A673 (cell line): ENCODE data around the gene ATF3. TPM values are rescaled to one million over a fixed set of nuclear protein-coding genes. Genes with fewer than 3 reads are reported as not detected.

Source experiments
- BruUV-seq: library from RNA; stranded (reverse); fragments of 400-500 nt; replicated peaks from 2 replicates; lab custom pipeline; 2021; lab: Mats Ljungman, UMichigan
- CTCF ChIA-PET: fragments of 300-600 bp; sonication (Branson Sonifier 250); formaldehyde crosslinking; loops from one replicate; lab custom pipeline; 2022; ENCODE audit warnings: antibody characterized with exemption; lab: Charles Lee
- POLR2A ChIA-PET: fragments of 300-600 bp; sonication (Branson Sonifier 250); formaldehyde crosslinking; loops from one replicate; lab custom pipeline; 2022; ENCODE audit warnings: antibody characterized with exemption; ENCODE audit not compliant: low non-redundant PET; lab: Charles Lee
- DNase-seq: peaks from one replicate; pipeline ENCODE4 v3.0.0-alpha.2; 2015; ENCODE audit warnings: low spot score
- H3K27ac ChIP-seq: fragments of 200-600 bp; sonication (generic); 2 replicates; pipeline ENCODE4 v1.5.1; 2016; ENCODE audit warnings: mixed run types, low read depth, mild to moderate bottlenecking, mixed read lengths, antibody characterized with exemption, low read length; ENCODE audit not compliant: poor library complexity, severe bottlenecking
- H3K27me3 ChIP-seq: fragments of 200-600 bp; sonication (generic); replicated peaks from 2 replicates; pipeline ENCODE4 v1.6.1; 2017; ENCODE audit warnings: mixed run types, low read depth, mild to moderate bottlenecking, mixed read lengths, antibody characterized with exemption, low read length; ENCODE audit not compliant: insufficient read depth, poor library complexity
- H3K36me3 ChIP-seq: fragments of 200-600 bp; sonication (generic); 2 replicates; pipeline ENCODE4 v1.6.1; 2016; ENCODE audit warnings: mixed run types, mild to moderate bottlenecking, mixed read lengths, antibody characterized with exemption, low read length; ENCODE audit not compliant: insufficient read depth, poor library complexity, severe bottlenecking
- H3K4me1 ChIP-seq: fragments of 200-600 bp; sonication (generic); 2 replicates; pipeline ENCODE4 v1.6.1; 2017; ENCODE audit warnings: mixed run types, mild to moderate bottlenecking, mixed read lengths, antibody characterized with exemption, low read length; ENCODE audit not compliant: insufficient read depth, poor library complexity, severe bottlenecking
- H3K4me3 ChIP-seq: fragments of 200-600 bp; sonication (generic); 2 replicates; pipeline ENCODE4 v1.5.1; 2016; ENCODE audit warnings: low read depth, mixed run types, mild to moderate bottlenecking, mixed read lengths, low read length; ENCODE audit not compliant: poor library complexity, severe bottlenecking
- H3K9me3 ChIP-seq: fragments of 200-600 bp; sonication (generic); 2 replicates; pipeline ENCODE4 v1.6.1; 2016; ENCODE audit warnings: mixed run types, low read depth, mild to moderate bottlenecking, mixed read lengths, antibody characterized with exemption, low read length; ENCODE audit not compliant: poor library complexity, severe bottlenecking
- EZH2 ChIP-seq: fragments of 200-600 bp; sonication (generic); IDR thresholded peaks from 2 replicates; pipeline ENCODE4 v1.6.1; 2017; ENCODE audit warnings: borderline replicate concordance, low read depth, mild to moderate bottlenecking, mixed read lengths, antibody characterized with exemption, low read length; ENCODE audit not compliant: poor library complexity, severe bottlenecking
- intact Hi-C: fragments of 100-400 bp; cut with micrococcal nuclease; formaldehyde crosslinking; loops from one replicate; pipeline ENCODE4 v1.10.0; 2022; ENCODE audit not compliant: unreplicated experiment
- total RNA-seq: library from RNA; stranded (reverse); gene quantifications from 2 replicates; pipeline ENCODE4 v1.2.3, GENCODE V29; 2021
- TF ChIP-seq, protein P1 (sequence below): fragments of 300-800, 200-600 bp; sonication (generic); conservative IDR thresholded peaks from 2 replicates; pipeline ENCODE4 v1.5.1; 2017; ENCODE audit warnings: low read depth, mild to moderate bottlenecking, antibody characterized with exemption, low read length, moderate library complexity, mixed read lengths

The ATF3 gene
- total RNA-seq, 1 experiment from 2014 or later: 16.0 TPM

DNA sequence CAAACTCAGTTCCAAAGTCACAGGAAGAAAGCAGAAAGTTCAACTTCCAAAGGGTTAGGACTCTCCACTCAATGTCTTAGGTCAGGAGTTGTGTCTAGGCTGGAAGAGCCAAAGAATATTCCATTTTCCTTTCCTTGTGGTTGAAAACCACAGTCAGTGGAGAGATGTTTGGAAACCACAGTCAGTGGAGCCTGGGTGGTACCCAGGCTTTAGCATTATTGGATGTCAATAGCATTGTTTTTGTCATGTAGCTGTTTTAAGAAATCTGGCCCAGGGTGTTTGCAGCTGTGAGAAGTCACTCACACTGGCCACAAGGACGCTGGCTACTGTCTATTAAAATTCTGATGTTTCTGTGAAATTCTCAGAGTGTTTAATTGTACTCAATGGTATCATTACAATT, 11.7 kb downstream of the ATF3 start:
- DNase-seq: no peak
- H3K4me3 ChIP-seq: no peak overlapping the region
- peaks cover 51% of the 10 kb centered on the region for H3K4me1 ChIP-seq
- no peaks in the 10 kb centered on the region for H3K9me3 ChIP-seq
- intact Hi-C loops: no loop called here
- peaks cover 24% of the 10 kb centered on the region for H3K36me3 ChIP-seq
- ChIA-PET CTCF (no interaction called here), POLR2A (no interaction called here)
- BruUV-seq: no TSS peak
- no peaks in the 10 kb centered on the region for H3K27me3 ChIP-seq
- no peak overlapping the region for H3K27ac ChIP-seq
- TF ChIP-seq EZH2: no peak
- TF ChIP-seq, protein P1, sequence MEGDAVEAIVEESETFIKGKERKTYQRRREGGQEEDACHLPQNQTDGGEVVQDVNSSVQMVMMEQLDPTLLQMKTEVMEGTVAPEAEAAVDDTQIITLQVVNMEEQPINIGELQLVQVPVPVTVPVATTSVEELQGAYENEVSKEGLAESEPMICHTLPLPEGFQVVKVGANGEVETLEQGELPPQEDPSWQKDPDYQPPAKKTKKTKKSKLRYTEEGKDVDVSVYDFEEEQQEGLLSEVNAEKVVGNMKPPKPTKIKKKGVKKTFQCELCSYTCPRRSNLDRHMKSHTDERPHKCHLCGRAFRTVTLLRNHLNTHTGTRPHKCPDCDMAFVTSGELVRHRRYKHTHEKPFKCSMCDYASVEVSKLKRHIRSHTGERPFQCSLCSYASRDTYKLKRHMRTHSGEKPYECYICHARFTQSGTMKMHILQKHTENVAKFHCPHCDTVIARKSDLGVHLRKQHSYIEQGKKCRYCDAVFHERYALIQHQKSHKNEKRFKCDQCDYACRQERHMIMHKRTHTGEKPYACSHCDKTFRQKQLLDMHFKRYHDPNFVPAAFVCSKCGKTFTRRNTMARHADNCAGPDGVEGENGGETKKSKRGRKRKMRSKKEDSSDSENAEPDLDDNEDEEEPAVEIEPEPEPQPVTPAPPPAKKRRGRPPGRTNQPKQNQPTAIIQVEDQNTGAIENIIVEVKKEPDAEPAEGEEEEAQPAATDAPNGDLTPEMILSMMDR: no peak

DNA sequence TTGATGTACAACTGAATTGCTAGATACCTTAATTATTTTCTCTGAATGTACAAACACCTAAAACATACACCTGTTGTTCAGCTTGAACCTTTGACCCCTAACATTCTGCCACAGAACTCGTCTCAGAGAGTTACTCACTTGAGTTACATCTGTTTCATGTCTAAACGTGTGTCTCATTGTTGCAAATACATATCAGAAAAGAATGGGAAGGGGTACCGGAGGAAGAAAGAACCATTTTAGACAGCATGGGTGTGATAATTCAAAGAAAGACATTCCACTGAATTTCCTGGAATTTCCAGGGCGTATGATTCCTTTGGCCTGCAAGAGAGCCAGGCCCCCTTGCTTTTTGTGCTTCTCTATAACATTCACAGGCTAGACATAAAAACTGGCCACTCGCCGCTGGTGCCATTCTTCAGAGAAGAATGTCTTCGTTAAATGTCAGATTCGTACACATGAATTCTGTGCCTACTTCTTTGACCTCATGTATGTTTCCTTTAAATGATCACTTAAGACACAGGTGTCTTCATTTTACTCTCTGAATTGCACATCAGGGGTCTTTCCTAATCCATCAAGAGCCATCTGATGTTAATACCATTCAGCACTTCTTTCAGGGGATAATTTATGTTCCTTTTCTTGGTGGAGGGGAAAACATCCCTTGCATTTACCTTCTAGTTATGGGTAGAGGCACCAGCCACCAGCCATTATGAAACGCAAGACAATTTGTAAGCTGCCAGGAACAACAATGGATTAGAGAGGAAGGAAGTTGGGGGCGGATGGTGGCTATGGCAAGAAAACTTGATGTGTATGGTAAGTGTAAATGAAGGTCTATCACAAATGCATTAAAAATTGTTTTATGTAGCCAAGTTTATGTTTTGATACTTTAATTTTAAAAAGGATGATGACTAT, 12.7 kb downstream of the ATF3 start:
- TF ChIP-seq EZH2: no peak
- CTCF ChIA-PET: interaction anchor here (0.7 kb wide), 1 partner anchor 12 kb away, joined by 11 read pairs; no protein-coding TSS in a partner anchor
- H3K27me3 ChIP-seq: no peaks in the 10 kb centered on the region
- BruUV-seq: no TSS peak
- no peak overlapping the region for H3K27ac ChIP-seq
- intact Hi-C loops: no loop called here
- H3K4me3 ChIP-seq: no peak overlapping the region
- no peaks in the 10 kb centered on the region for H3K9me3 ChIP-seq
- H3K36me3 ChIP-seq: peaks cover 23% of the 10 kb centered on the region
- POLR2A ChIA-PET: interaction anchor here (1.0 kb wide), 1 partner anchor 13 kb away, joined by 7 read pairs; the partner anchor contains the start of gene ATF3
- DNase-seq: peak; percentile 94
- peaks cover 51% of the 10 kb centered on the region for H3K4me1 ChIP-seq

DNA sequence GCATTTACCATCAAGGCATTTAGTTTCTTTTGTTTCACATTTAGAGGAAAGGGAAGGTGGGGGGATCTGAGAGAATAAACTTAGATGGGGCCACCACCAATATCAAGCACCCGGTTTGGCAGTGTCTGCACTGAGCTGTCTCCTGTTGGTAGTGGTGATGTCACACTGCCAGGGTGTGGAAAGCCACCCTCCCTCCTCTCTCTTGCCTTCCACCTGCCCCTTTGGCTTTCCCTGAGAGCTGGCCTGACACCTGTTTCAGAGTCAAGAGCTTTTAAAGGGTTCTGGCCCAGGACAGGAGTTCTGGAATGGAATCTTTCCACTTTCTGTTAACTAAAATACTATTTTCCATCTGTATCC, 13.4 kb downstream of the ATF3 start:
- POLR2A ChIA-PET: interaction anchor here (1.0 kb wide), 1 partner anchor 14 kb away, joined by 7 read pairs; the partner anchor contains the start of gene ATF3

More for the DNA sequence above, 13.4 kb downstream of the ATF3 start:
- Histone ChIP-seq H3K9me3 (no peaks in the 10 kb centered on the region), H3K4me3 (no peak overlapping the region), H3K27me3 (no peaks in the 10 kb centered on the region), H3K27ac (no peak overlapping the region), H3K36me3 (peaks cover 17% of the 10 kb centered on the region), H3K4me1 (peaks cover 51% of the 10 kb centered on the region)
- intact Hi-C loops: no loop called here
- peak; percentile 72 for DNase-seq
- CTCF ChIA-PET: interaction anchor here (0.7 kb wide), 1 partner anchor 12 kb away, joined by 11 read pairs; no protein-coding TSS in a partner anchor
- TF ChIP-seq, protein P1: no peak
- TF ChIP-seq EZH2: no peak
- BruUV-seq: no TSS peak
